Jurkat, Clone E6-1 (cell line): Measurements from ENCODE around the gene CCDC170.
A peak's percentile ranks its signal among the peaks of the same experiment; 100 is the strongest.
"Not testable (repeated sequence)": the region's sequence is repeated elsewhere in the genome, so short reads cannot be mapped to it uniquely, and the experiment has no call there.

Experiments
- DNase-seq: peaks from one replicate; pipeline ENCODE4 v3.0.0-alpha.2; 2011; ENCODE audit warnings: low read depth, low spot score
- H3K4me3 ChIP-seq: 2 replicates; pipeline ENCODE4 v1.5.1; 2011; ENCODE audit warnings: mild to moderate bottlenecking, low read length, control low read depth, moderate library complexity

The CCDC170 gene

DNA sequence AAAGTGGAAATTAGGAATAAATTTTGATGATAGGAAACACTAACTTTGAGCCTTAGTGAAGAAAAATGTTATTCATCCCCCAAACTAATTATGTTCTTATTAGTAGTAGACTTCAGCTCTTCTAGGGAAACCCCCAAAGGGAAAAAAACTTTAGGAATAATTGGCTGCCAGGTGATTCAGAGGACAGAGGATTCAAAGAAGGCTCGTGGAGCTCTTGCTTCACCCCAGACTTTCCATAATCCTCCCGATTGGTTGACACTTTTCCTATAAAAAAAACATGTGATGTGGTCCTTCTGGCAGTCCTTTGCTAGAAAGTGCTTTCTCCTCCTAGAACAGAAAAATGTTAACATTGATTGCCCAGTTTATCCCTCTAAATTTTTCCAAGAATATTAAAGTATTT is 5.6 kb upstream of the CCDC170 start:
- no peak overlapping the region for H3K4me3 ChIP-seq
- no peak for DNase-seq

DNA sequence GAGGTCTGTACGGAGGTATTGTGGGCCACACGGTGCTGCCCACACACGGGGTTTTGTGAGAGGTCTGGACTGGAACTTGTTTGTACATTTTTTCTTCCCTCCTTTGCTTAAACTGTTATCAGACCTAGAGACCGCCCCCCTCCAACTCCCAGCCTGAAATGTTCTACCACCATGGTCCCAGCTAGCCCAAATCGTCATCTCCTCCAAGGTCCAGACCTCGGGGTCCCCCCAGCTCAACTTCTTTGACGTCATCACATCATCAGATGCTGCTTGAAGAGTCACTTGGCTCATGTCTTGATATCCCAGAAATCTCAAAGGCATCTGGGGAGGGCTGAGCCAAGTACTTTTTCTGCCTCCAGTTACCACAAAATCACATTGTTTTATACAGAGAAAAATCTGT is 2.8 kb upstream of the CCDC170 start:
- DNase-seq: no peak
- no peak overlapping the region for H3K4me3 ChIP-seq

DNA sequence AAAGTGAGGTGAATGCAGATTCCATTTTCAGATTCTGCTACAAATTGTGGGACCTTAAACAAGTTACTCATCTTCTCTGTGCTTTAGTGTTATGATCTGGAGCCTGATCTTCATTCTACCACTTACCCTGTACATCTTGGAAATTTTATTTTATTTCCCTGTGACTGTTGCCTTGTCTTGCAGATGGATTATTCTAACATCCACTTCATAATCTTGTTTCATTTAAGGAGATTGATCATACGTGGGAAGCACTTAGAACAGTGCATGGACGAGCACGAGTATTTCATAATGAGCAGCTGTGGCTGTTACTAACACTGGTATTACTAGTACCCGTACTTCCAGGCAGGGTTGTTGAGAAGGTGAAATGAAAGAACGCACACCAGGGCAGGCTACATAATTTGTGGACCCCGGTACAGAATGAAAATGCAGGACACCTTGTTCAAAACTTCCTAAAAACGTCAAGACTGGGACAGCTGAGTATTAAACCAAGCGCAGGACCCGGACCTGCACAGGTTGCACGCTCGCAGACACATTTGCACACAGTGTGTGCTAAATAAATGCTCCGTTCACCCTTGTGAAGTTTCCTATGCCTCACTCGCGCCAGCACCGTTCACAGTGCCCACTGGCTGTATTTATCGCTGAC is 535 bp upstream of the CCDC170 start:
- no peak overlapping the region for H3K4me3 ChIP-seq
- no peak for DNase-seq

DNA sequence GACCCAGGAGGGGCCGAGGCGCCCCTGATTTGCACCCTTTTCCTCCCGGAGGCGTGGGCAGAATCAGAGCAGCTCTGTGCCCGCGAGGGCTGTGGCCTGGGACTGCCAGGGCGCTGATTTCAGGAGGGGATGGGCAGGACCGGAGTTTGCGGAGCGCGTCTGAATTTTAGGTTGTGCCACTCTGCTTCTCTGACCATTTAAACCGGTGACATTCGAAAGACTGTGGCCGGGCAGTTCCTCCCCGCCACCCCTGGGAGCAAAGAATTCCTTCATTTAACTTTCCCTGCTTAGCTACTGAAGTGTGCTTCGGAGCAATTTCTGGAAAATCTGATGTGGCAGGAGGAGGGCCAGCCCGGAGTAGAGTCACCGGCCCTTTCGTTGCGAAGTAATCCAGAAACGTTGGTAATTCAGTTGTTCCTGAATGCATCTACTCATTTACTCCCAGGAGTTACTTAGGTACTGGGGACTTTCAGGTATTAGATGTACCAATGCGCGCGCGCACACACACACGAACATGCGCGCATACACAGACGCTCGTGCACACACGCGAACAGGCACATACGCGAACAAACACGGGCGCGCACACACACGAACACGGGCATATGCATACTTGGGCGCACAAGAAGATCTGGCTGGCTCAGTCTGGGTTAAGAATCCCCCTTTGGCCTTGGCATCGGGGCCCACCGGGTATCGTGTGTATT is 568 bp downstream of the CCDC170 start:
- H3K4me3 ChIP-seq: no peak overlapping the region
- DNase-seq: no peak

DNA sequence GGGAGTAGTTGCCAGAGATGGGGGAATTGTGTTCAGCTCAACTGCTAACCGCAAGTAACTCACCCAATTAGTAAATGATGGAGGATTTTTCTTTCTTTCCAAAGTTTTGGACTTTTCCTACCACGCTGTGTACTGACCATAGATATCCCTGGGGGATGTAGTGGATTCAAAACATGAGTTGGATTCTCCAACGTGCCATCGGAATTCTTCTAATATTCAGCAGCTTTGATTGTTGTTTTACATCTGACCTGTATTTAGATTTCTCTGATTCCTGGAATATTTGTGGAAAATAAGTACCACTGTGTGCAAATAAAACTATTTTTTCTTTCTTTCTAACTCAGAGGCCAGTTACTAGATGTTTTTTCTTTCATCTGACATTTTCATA is 1.1 kb downstream of the CCDC170 start:
- DNase-seq: no peak
- no peak overlapping the region for H3K4me3 ChIP-seq

DNA sequence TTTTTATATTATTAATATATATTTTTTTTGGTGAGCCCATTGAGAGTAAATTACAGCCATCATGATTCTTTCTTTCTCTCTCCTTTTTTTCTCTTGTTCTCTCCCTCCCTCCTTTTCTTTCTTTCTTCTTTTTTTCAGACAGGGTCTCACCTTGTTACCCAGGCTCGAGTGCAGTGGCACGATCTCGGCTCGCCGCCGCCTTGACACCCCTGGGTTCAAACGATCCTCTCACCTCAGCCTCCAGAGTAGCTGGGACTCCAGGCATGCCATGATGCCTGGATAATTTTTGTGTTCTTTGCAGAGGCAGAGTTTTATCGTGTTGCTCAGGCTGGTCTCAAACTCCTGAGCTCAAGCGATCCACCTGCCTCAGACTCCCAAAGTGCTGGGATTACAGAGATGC is 1.6 kb downstream of the CCDC170 start:
- H3K4me3 ChIP-seq: no peak overlapping the region
- no peak for DNase-seq

DNA sequence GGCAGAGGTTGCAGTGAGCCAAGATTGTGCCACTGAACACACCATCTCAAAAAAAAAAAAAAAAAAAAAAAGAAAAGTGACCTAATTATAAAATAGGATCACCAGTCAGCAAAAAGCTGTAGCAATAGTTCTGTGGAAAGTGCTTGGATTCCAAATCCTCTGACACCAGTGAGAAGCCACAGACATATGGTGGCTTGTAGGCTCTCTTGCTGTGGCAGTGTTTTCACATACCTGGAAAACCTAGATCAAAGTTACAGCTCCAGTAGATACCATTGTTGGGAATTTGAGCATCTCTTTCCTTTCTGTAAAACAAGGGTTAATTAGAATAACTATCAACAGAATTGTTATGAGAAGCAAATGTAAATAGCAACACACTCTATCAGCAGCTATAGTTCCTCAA is 4.1 kb downstream of the CCDC170 start:
- no peak for DNase-seq
- no peak overlapping the region for H3K4me3 ChIP-seq

DNA sequence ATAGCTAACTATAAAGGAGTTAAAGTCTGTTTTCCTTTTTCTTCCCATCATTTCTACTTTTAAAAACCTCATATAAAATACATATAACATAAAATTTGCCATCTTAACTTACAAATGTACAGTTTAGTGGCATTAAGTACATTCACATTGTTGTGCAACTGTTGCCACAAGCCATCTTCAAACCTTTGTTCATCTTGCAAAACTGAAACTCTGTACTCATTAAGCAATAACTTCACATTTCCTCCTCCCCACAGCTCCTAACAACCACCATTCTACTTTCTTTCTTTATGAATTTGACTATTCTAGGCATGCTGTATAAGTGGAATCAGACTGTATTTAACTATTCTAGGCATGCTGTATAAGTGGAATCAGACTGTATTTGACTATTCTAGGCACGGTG is 4.5 kb downstream of the CCDC170 start:
- H3K4me3 ChIP-seq: no peak overlapping the region
- peak; percentile 14 for DNase-seq

DNA sequence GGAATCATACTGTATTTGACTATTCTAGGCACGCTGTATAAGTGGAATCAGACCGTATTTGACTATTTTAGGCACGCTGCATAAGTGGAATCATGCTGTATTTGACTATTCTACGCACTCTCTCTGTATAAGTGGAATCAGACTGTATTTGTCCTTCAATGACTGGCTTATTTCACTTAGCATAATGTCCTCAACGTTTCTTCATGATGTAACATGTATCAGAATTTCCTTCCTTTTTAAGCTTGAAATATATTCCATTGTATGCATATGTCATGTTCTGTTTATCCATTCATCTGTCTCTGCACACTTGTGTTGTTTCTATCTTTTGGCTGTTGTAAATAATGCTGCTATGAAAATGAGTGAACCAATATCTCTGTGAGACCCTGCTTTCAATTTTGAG is 5.7 kb downstream of the CCDC170 start:
- no peak overlapping the region for H3K4me3 ChIP-seq
- DNase-seq: no peak

DNA sequence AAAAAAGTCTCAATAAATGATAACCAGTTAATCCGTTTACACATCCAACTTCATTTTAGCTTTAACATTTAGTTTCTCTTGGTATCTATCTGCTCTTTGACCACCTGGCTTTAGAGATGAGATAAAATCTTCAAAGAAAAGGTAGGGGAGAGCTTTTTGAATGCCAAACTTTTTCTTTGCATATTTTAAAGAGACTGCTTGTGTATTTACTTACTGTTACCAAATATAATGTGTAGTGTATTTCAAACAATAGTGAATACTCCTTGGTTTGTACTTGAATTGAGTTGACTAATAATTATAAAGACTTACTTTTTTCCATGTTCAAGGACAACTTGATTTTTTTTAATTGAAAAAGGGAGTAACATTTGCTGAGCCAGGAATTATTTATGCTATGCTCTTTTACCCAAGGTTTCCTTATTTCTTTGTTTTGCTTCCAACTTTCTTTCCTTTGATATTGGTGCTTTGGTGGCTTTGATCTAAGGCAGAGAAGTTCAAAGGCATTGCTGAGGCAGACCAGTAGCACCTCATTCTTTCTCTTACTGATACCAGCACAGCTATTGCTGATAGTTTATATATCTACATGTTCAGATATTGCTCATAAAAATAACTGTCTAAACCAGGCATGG is 7.8 kb downstream of the CCDC170 start:
- no peak overlapping the region for H3K4me3 ChIP-seq
- DNase-seq: no peak

DNA sequence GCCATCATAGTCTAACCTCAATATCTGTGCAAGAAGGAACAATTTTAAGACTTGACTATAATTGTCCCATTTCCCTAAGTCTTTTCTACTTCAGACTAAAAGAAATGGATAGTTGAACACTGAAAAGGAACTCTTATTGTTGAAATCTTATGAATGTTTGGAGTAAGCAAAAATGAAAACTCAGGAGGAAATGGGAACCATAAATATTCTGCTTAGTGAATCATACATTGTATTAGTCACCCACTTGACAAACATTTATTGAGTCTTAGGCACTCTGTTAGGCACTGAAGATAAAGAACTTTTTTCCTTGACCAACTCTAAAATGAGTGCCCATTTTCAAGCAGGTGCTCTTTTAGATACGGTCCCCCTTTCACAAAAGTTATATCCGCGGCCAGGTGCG is 8.7 kb downstream of the CCDC170 start:
- no peak for DNase-seq
- no peak overlapping the region for H3K4me3 ChIP-seq

DNA sequence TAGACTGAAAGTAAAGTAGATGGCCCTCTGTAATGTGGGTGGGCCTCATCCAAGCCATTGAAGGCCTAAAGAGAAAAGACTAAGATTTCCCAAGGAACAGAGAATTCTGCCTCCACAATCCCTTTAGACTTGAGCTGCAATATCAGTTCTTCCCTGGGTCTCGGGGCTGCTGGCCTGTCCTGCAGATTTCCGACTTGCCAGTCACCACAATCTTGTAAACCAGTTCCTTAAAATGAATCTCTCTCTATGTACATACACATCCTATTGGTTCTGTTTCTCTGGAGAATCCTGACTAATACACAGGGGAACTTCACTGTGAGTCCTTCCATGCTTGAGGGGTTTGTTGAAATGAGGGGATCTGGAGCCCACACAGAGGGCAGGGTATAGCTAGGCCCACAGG is 12.9 kb downstream of the CCDC170 start:
- no peak for DNase-seq
- no peak overlapping the region for H3K4me3 ChIP-seq

DNA sequence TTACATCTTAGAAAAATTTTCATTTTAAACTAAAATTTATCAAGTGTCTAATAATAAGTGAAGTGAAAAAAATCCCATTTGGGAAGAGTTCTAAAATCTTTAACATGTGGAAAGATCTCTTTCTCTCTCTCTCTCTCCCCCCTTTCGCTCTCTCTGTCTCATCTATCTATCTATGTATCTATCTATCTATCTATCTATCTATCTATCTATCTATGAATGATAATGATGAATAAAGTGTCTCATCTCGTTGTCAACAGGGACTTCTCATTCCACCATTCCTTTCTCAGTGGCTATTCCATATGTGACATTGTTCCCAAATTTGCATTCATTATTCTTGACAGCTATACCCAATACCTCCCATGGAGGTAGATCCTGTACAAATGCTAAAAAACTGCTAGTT is 15.2 kb downstream of the CCDC170 start:
- no peak overlapping the region for H3K4me3 ChIP-seq
- DNase-seq: no peak

DNA sequence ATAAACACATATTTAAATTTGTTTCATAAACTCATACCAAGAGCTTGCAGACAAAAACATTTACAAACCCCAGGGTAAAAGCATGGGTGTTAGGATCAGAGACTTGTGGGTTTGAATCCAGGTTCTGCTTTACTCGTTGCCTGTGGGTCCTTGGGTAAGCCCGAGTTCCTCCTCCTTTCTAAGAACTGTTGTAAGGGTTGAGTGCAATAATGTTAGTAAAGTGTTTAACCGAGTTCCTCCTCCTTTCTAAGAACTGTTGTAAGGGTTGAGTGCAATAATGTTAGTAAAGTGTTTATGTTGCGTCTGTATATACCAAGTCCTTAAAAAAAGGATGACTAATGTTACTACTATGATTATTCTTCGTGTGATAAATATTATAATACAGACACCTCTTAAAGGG is 18.7 kb downstream of the CCDC170 start:
- H3K4me3 ChIP-seq: no peak overlapping the region
- no peak for DNase-seq

DNA sequence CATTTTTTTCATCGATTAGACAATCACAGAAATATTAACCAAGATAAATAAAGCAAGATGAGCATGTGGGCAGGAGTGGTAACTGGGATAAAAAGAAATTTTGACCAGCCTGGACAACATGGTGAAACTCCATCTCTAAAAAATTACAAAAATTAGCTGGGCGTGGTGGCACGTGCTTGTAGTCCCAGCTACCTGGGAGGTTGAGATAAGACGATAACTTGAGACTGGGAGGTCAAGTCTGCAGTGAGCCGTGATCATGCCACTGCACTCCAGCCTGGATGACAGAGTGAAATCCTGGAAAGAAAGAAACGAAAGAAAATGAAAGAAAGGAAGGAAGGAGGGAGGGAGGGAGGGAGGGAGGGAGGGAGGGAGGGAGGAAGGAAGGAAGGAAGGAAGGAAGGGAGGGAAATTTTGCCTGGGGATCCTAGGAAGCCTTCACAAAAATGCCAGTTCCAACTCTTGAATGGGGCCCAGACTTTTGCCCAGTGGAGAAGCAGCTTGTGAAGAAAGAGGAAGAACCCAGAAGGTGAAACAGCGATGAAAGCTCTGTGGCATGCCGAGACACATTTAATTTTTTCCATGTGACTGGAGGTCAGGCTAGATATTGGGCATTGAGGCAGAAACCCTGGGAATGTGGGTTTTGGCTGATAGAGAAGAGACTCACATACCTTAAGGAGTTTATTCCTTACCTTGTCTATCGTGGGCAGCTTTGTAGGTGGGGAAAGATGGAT is 20.3 kb downstream of the CCDC170 start:
- no peak overlapping the region for H3K4me3 ChIP-seq
- DNase-seq: no peak

DNA sequence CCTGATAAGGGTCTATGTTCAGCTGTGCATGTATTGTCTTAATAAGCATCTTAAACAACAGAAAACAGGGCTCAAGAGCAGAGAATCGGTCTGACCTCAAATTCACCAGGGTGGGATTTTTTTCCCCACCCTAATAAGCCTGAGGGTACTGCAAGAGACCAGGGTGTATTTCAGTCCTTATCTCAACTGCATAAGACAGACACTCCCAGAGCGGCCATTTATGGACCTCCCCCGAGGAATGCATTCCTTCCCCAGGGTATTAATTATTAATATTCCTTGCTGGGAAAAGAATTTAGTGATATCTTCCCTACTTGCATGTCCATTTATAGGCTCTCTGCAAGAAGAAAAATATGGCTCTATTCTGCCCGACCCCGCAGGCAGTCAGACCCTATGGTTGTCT is 25.2 kb downstream of the CCDC170 start:
- H3K4me3 ChIP-seq, DNase-seq: not testable (repeated sequence)

DNA sequence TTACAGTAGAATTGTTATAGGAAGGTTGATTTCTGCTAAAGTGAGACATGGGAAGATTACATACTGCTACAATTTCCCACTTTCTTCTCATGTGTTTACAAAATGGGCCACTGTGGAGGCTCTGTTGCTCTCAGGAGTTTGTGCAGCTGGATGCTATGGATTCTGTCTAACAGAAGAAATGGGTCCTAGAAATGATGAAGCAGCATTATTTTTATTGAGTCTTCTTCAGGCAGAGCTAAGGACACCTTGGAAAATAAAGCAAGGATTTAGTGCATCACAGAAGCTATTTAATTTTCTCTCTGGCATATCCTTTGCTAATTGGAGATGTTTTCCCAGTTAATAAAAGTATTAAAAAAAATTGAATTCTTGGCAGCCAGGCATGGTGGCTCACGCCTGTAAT is 29.2 kb downstream of the CCDC170 start:
- no peak for DNase-seq
- H3K4me3 ChIP-seq: no peak overlapping the region

DNA sequence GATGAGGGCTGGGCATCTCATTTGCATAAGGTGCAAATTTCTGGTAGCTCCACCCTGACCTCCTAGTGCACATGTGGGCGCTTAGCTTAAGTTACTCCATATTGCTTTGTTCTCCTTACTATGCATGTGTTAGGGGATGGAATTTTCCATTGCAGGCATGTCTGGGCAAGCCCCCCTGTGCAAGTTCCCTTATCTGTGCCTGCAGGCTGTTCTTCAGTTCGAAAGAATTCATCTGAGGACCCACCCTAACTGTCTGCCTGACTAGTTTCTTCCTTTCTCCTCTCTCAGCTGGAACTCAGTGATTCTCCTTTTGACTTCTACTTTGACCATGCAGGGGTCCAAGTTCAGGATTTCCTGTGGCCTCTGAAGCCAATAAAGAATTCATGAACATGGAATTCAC is 30.2 kb downstream of the CCDC170 start:
- DNase-seq: no peak
- no peak overlapping the region for H3K4me3 ChIP-seq

DNA sequence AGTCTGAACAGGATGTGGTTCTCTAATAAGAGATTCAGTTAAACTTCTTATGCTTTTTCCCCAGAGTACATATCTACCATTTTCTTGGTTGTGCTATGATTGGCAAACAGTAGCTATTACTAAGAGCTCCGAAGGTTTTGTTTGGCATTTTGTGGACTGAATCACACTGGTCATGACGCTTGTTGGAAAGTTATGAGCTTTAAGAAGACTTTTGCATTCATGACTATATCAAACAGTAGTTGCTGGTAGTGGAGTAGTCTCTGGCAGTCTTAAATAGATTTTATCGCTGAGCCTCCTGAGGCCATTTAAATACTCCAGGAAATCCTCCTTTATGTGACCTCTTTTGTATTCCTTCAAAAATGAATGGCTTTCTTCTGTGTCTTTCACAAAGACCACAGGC is 40.8 kb downstream of the CCDC170 start:
- no peak overlapping the region for H3K4me3 ChIP-seq
- DNase-seq: no peak

DNA sequence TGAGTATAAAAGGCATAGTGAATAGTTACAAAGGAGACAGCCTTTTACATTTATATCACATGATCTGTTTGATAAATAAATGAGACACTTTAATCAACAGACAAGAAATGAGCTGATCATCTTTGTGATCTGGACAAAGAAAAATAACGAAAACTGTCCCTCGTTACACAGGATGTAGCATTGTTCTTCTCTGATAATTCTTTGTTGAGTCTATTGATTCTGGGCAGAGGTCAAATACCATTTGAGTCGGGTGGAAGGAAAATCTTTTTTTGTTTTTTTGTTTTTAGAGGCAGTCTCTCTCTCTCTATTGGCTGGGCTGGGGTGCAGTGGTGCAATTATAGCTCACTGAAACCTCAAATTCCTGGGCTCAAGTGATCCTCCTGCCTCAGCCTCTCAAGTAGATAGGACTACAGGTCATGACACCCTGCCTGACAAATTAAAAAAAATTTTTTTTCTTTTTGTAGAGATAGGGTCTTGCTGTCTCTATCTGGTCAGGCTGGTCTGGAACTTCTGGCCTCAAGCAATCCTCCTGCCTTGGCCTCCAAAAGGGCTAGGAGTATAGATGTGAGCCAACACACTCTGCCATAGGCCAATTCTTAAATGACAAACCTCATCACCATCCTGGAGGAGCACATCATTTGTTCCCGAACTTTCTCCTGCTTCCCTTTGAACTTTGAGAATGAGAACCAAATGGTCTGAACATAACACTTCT is 41.8 kb downstream of the CCDC170 start:
- no peak for DNase-seq
- no peak overlapping the region for H3K4me3 ChIP-seq
